GM19193 (cell line): Measurements from ENCODE around the gene NANS.

Experiments used
- POLR2A ChIP-seq: IDR thresholded peaks from 4 replicates; pipeline ENCODE4 v1.6.1; 2011; ENCODE audit not compliant: insufficient read depth, insufficient read length; ENCODE audit errors: extremely low read depth

The NANS gene

GRCh38 chr9:98128316-98128715, 71.8 kb downstream of the NANS start:
- no peak for TF ChIP-seq POLR2A

GRCh38 chr9:98129451-98129881, 72.9 kb downstream of the NANS start:
- TF ChIP-seq POLR2A: no peak

- TF ChIP-seq POLR2A: no peak
Measured at GRCh38 chr9:98130576-98131228, 74.2 kb downstream of the NANS start.

GRCh38 chr9:98132158-98132557, 75.6 kb downstream of the NANS start:
- TF ChIP-seq POLR2A: no peak
